Measurements from ENCODE around the gene HYAL3. TPM values are rescaled to one million over a fixed set of nuclear protein-coding genes. Genes with fewer than 3 reads are reported as not detected.

Gene HYAL3
- total and polyA plus RNA-seq, 2 donors from 2014 or later, result 2.0 to 3.2 TPM

DNA sequence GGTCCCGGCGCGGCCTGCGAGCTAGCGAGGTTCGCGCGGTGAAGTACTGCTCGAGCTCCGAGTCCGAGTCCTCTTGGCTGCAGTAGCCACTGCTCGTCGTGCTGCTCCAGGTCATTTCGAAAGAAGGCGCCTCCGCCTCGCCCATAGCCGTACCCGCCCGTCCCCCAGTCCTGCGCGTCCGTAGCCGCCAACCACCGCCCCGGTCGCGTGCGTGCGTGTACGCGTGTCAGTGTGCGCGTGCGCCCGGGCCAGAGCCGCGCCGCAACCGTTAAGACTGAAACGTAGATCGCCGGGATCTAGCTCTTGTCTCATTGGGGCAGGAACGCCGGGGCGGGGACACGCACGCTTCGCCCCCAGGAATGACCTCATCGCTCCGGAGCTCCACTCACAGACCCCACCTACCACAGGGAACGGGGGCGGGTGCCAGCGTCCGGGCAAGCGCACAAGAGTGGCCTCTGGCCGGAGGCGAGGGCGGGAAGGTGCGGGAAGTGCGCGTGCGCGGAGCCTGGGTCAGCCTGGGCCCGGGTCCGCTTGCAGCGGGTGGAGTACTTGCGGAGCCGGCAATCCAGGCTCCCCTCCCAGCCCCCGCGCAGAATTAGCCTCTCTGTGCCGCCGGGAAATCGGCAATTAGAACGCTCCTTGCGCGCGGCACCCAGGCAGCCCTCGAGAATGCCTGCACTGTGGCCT, 38.1 kb upstream of the HYAL3 start:
- Histone ChIP-seq H3K9me3 (ENCODE audit: control insufficient read depth in 2 of 3, insufficient read depth in 1 of 3, low read length in 3 of 3) (no peaks in the 10 kb centered on the region), H3K4me3 (ENCODE audit: low read length in 3 of 3) (peak overlapping the region; percentile 72 to 84 (median 78)), H3K27me3 (ENCODE audit: control insufficient read depth, insufficient read depth, low read length) (no peaks in the 10 kb centered on the region), H3K27ac (ENCODE audit: low read depth in 2 of 2, low read length in 2 of 2) (peak overlapping the region; percentile 90 to 94), H3K4me1 (ENCODE audit: control insufficient read depth in 2 of 3, insufficient read depth in 2 of 3, low read depth in 1 of 3, low read length in 3 of 3) (peaks cover 2 to 27% (median 14%) of the 10 kb centered on the region in 3 donors), H3K9ac (ENCODE audit: low read length in 3 of 3) (peak overlapping the region; percentile 57 to 94 (median 90)), H3K36me3 (ENCODE audit: control insufficient read depth in 2 of 3, insufficient read depth in 3 of 3, low read length in 3 of 3) (no peaks in the 10 kb centered on the region)
- TF ChIP-seq, protein P1, sequence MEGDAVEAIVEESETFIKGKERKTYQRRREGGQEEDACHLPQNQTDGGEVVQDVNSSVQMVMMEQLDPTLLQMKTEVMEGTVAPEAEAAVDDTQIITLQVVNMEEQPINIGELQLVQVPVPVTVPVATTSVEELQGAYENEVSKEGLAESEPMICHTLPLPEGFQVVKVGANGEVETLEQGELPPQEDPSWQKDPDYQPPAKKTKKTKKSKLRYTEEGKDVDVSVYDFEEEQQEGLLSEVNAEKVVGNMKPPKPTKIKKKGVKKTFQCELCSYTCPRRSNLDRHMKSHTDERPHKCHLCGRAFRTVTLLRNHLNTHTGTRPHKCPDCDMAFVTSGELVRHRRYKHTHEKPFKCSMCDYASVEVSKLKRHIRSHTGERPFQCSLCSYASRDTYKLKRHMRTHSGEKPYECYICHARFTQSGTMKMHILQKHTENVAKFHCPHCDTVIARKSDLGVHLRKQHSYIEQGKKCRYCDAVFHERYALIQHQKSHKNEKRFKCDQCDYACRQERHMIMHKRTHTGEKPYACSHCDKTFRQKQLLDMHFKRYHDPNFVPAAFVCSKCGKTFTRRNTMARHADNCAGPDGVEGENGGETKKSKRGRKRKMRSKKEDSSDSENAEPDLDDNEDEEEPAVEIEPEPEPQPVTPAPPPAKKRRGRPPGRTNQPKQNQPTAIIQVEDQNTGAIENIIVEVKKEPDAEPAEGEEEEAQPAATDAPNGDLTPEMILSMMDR (IDR thresholded peaks at IDR 0.05; ENCODE audit: borderline replicate concordance, extremely low read depth, insufficient read depth), result no peak
- FAIRE-seq (peak; percentile 73), DNase-seq (peak; percentile 99 to 100 (median 99))
- intact Hi-C loops (cut with DNase I), result no loop called here

DNA sequence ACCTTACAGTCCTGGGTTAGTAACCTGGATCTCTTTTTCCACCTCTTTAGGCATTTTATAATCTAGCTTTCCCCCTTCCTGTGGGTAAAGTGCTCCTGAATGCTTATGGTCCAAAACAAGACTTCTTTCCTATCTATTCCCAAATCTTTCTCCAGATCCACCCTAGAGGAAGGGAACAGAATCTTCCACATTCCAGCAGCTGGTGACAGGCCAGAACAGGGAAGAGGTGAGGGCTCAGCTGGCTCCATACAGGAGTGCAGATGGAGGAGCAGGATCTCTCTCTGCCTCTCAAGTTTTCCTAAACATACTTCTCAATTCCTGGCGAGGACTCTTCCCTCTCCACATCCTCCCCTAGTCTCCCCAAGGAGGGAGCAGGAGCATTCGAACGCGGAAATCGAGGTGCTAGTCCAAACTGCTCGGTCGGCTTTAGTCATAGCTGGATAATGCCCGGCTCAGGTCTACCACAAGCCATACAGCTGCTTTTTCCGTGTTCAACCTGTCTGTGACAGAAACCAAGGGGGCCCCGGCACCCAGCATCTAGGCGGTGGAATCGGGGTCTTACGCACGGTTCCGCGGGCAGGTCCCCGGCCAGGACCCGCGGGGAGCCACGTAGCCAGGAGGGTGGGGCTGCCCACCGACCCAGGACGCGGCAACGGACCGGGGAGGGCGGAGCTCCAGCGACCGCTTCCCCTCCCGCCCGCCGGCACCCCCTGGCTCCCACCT, 37.4 kb upstream of the HYAL3 start:
- no peaks in the 10 kb centered on the region for H3K9me3 ChIP-seq (ENCODE audit: control insufficient read depth in 2 of 3, insufficient read depth in 1 of 3, low read length in 3 of 3)
- H3K27me3 ChIP-seq (ENCODE audit: control insufficient read depth, insufficient read depth, low read length), result no peaks in the 10 kb centered on the region
- FAIRE-seq, result no peak
- DNase-seq, result peak in 1 of 5 donors; percentile 51
- peaks cover 2 to 27% (median 14%) of the 10 kb centered on the region in 3 donors for H3K4me1 ChIP-seq (ENCODE audit: control insufficient read depth in 2 of 3, insufficient read depth in 2 of 3, low read depth in 1 of 3, low read length in 3 of 3)
- TF ChIP-seq, protein P1 (IDR thresholded peaks at IDR 0.05; ENCODE audit: borderline replicate concordance, extremely low read depth, insufficient read depth), result no peak
- H3K27ac ChIP-seq (ENCODE audit: low read depth in 2 of 2, low read length in 2 of 2), result peak overlapping the region; percentile 90 to 94
- intact Hi-C loops (cut with DNase I), result no loop called here
- peak overlapping the region; percentile 55 to 94 (median 90) for H3K9ac ChIP-seq (ENCODE audit: low read length in 3 of 3)
- peaks cover 0 to 6% (median 4%) of the 10 kb centered on the region in 3 donors for H3K36me3 ChIP-seq (ENCODE audit: control insufficient read depth in 2 of 3, insufficient read depth in 3 of 3, low read length in 3 of 3)
- peak overlapping the region; percentile 72 to 84 (median 78) for H3K4me3 ChIP-seq (ENCODE audit: low read length in 3 of 3)

GRCh38 chr3:50334339-50335075, 35.3 kb upstream of the HYAL3 start:
- Histone ChIP-seq H3K9me3 (ENCODE audit: control insufficient read depth in 2 of 3, insufficient read depth in 1 of 3, low read length in 3 of 3) (no peaks in the 10 kb centered on the region), H3K4me3 (ENCODE audit: low read length in 3 of 3) (peak overlapping the region in 2 of 3 donors; percentile 0 to 1), H3K36me3 (ENCODE audit: control insufficient read depth in 2 of 3, insufficient read depth in 3 of 3, low read length in 3 of 3) (peaks cover 4 to 27% (median 19%) of the 10 kb centered on the region in 3 donors), H3K4me1 (ENCODE audit: control insufficient read depth in 2 of 3, insufficient read depth in 2 of 3, low read depth in 1 of 3, low read length in 3 of 3) (peaks cover 2 to 25% (median 14%) of the 10 kb centered on the region in 3 donors), H3K27ac (ENCODE audit: low read depth in 2 of 2, low read length in 2 of 2) (peak overlapping the region; percentile 71 to 86), H3K9ac (ENCODE audit: low read length in 3 of 3) (peak overlapping the region in 1 of 3 donors; percentile 24), H3K27me3 (ENCODE audit: control insufficient read depth, insufficient read depth, low read length) (no peaks in the 10 kb centered on the region)
- intact Hi-C loops (cut with DNase I), result no loop called here
- no peak for FAIRE-seq
- DNase-seq, result no peak
- TF ChIP-seq, protein P1 (IDR thresholded peaks at IDR 0.05; ENCODE audit: borderline replicate concordance, extremely low read depth, insufficient read depth), result no peak
